Breast epithelium (tissue), 3 donors: ENCODE data around the gene NKIRAS2.

ENCODE experiments used
- CTCF ChIP-seq, 3 donors: fragments of 450-650 bp; IDR thresholded peaks; one replicate each; pipeline ENCODE4 v1.5.1; 2016 to 2017; ENCODE audit warnings: antibody characterized with exemption in 3 of 3, mild to moderate bottlenecking in 3 of 3, moderate library complexity in 3 of 3
- POLR2A ChIP-seq: fragments of 450-650 bp; IDR thresholded peaks from one replicate; pipeline ENCODE4 v1.6.1; 2016; ENCODE audit warnings: antibody characterized with exemption, mild to moderate bottlenecking, moderate library complexity
- POLR2AphosphoS5 ChIP-seq, 3 donors: sonication (generic); formaldehyde crosslinking; IDR thresholded peaks; one replicate each; pipeline ENCODE4 v1.6.1; 2017; ENCODE audit warnings: antibody characterized with exemption in 3 of 3

- TF ChIP-seq CTCF (IDR thresholded peaks at IDR 0.05) (no peak), POLR2A (no peak), POLR2AphosphoS5 (IDR thresholded peaks at IDR 0.05) (no peak)
Observed at GRCh38 chr17:42059815-42060214, 39.9 kb downstream of the NKIRAS2 start.
